Measurements from ENCODE around the gene FRAT2. TPM values are rescaled to one million over a fixed set of nuclear protein-coding genes. Genes with fewer than 3 reads are reported as not detected.

Gene FRAT2
- total RNA-seq, 1 donor from 2014 or later = 11.2 TPM

DNA sequence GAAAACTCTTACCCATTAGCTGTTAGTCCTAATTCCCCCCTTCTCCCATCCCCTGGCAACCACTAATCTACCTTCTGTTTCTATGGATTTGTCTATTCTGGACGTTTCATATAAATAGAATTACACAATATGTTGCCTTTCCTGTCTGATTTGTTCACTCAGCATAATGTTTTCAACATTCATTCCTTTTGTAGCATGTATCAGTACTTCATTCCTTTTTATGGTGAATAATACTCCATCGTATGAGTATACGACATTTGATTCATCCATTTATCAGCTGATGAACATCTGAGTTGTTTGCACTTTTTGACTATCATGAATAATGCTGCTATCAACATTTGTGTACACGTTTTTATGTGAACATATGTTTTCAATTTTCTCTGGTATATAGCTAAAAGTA is 19.9 kb downstream of the FRAT2 start:
- DNase-seq (ENCODE audit: low spot score) = no peak
- Mint-ChIP-seq H3K4me1 (ENCODE audit: low read depth) (peaks cover 7% of the 10 kb centered on the region), H3K27me3 (ENCODE audit: insufficient read depth) (peaks cover 8% of the 10 kb centered on the region), H3K36me3 (ENCODE audit: low read depth) (no peaks in the 10 kb centered on the region), H3K27ac (no peak overlapping the region), H3K4me3 (no peak overlapping the region), H3K9me3 (no peaks in the 10 kb centered on the region)
- intact Hi-C loops (cut with micrococcal nuclease) = loop anchor here (5.0 kb wide), 1 partner anchor 328 kb away; the partner anchor contains the start of gene PI4K2A

DNA sequence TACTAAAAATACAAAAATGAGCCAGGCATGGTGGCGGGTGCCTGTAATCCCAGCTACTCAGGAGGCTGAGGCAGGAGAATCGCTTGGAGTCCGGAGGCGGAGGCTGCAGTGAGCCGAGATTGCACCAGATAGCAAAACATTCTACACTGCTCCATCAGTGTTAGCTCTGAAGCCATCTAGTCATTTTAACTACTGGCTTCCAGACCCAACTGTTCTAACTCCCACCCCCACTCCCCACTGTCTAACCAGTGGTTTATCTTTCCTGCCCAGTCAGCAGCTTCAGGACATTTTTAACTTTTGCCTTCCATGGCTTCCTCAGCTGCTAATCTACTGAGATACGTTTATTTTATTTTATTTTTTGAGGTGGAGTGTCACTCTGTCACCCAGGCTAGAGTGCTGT is 21.6 kb downstream of the FRAT2 start:
- intact Hi-C loops (cut with micrococcal nuclease) = no loop called here
- H3K27me3 Mint-ChIP-seq (ENCODE audit: insufficient read depth) = peaks cover 7% of the 10 kb centered on the region

DNA sequence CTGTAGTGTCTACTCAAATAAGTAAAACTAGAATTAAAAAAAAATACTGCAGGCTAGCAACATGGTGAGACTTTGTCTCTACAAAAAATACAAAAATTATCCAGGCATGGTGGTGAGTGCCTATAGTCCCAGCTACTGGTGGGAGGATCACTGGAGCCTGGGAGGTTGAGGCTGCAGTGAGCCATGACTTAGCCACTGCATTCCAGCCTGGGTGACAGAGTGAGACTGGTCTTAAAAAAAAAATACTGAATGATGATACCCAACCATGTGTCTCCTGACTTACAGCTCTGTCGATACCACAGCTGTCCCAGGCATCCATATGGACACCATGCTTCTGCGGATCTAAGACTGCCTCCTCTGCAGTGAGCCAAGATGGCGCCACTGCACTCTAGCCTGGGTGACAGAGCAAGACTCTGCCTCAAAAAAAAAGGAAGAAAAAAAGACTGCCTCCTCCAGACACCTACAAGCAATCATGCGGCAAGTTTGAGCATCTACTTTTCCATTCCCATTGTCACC is 23.4 kb downstream of the FRAT2 start:
- intact Hi-C loops (cut with micrococcal nuclease) = no loop called here
- no peaks in the 10 kb centered on the region for H3K4me1 Mint-ChIP-seq (ENCODE audit: low read depth)
- H3K27ac Mint-ChIP-seq = no peak overlapping the region
- DNase-seq (ENCODE audit: low spot score) = no peak
- peaks cover 8% of the 10 kb centered on the region for H3K27me3 Mint-ChIP-seq (ENCODE audit: insufficient read depth)
- no peaks in the 10 kb centered on the region for H3K9me3 Mint-ChIP-seq
- H3K4me3 Mint-ChIP-seq = no peak overlapping the region
- H3K36me3 Mint-ChIP-seq (ENCODE audit: low read depth) = no peaks in the 10 kb centered on the region

More for the DNA sequence above, 21.6 kb downstream of the FRAT2 start:
- Mint-ChIP-seq H3K36me3 (ENCODE audit: low read depth) (no peaks in the 10 kb centered on the region), H3K4me3 (no peak overlapping the region), H3K27ac (no peak overlapping the region), H3K4me1 (ENCODE audit: low read depth) (no peaks in the 10 kb centered on the region), H3K9me3 (no peaks in the 10 kb centered on the region)
- no peak for DNase-seq (ENCODE audit: low spot score)

DNA sequence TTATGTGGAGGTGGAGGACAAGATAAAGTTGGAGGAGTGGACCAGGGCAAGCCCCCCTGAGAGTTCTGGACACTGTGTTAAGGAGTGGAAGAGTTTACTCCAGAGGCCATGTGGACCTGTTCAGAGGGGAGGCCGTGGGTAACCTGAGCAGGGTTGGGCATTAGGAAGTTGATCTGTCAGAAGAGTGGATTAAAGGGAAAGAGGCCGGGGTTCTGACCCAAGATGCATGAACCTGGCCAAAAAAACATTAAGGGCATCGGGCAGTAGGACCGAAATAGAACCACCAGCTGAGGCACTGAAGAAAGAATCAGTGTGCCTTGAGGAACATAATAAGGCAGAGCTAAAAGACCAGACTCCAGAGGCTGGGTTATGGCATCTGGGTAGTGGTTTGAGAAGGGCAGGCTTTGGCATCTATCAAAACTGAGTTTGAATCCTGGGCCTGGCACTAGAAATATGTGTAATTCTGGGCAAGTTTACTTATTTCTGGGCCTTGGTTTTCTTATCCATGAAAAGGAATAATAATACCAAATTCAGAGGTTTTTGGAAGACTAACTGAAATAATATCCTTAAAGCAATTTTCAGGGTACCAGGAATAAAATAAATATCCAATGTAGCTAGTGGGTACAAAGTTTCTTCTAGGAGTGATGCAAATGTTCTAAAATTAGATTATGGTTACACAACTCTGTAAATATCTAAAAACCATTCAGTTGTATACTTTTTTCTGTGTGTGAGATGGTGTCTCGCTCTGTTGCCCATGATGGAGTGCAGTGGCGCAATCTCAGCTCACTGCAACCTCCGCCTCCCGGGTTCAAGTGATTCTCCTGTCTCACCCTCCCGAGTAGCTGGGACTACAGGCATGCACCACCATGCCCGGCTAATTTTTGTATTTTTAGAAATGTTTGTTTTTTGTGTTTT is 26.4 kb downstream of the FRAT2 start:
- DNase-seq (ENCODE audit: low spot score) = no peak
- Mint-ChIP-seq H3K4me3 (no peak overlapping the region), H3K27ac (no peak overlapping the region), H3K4me1 (ENCODE audit: low read depth) (no peaks in the 10 kb centered on the region), H3K36me3 (ENCODE audit: low read depth) (no peaks in the 10 kb centered on the region), H3K27me3 (ENCODE audit: insufficient read depth) (peaks cover 3% of the 10 kb centered on the region), H3K9me3 (no peaks in the 10 kb centered on the region)
- intact Hi-C loops (cut with micrococcal nuclease) = no loop called here

DNA sequence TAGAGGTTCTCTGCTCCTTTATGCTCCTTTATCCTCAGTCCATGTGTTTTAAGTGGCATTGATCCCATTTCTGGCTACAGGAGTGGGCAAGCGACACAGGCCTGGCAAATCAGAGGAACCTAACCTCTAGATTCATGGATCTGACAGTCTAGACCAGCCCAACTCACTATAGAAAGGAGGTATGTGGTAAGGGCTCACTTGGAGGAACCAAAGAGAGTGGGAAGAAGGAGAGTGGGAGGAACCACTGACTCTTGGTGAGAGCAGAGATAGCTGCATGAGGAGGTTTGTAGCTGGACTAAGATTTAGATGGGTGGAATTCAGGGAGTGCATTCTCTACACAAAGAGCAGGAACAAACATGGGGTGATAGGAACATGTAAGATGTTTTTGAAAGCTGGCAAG is 27.1 kb downstream of the FRAT2 start:
- Mint-ChIP-seq H3K27ac (no peak overlapping the region), H3K4me1 (ENCODE audit: low read depth) (no peaks in the 10 kb centered on the region), H3K27me3 (ENCODE audit: insufficient read depth) (peaks cover 5% of the 10 kb centered on the region), H3K4me3 (no peak overlapping the region), H3K36me3 (ENCODE audit: low read depth) (no peaks in the 10 kb centered on the region), H3K9me3 (no peaks in the 10 kb centered on the region)
- intact Hi-C loops (cut with micrococcal nuclease) = no loop called here
- DNase-seq (ENCODE audit: low spot score) = no peak

DNA sequence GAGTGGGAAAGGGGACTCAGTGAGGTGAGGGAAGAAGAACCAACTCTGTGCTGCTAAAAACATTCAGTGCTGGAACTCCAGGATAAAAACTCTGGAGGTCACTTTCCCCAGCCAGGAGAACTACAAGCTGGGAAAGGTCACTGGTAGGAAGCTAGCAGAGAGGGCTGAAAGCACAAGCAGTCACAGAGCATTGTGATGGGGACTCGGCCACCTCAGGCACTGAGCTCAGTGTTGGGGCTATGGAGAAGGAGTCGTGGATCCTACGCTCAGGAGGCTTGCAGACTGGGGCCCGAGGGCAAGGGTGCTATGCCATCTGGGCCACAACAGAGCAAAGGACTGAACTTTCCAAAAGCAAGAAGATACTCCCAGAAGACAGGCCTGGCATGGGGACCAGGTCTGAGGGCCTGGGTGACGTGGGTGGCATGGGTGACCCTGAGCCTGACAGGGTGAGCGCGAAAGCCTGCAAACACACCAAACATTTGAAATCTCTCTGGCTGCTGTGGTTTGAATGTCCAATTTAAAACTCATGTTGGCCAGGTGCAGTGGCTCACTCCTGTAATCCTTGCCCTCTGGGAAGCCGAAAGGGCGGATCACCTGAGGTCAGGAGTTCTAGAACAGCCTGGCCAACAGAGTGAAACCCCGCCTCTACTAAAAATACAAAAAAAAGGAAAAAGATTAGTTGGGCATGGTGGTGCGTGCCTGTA is 32.3 kb downstream of the FRAT2 start:
- Mint-ChIP-seq H3K4me3 (no peak overlapping the region), H3K36me3 (ENCODE audit: low read depth) (no peaks in the 10 kb centered on the region), H3K9me3 (no peaks in the 10 kb centered on the region), H3K27ac (no peak overlapping the region), H3K27me3 (ENCODE audit: insufficient read depth) (peaks cover 4% of the 10 kb centered on the region), H3K4me1 (ENCODE audit: low read depth) (peaks cover 5% of the 10 kb centered on the region)
- DNase-seq (ENCODE audit: low spot score) = no peak
- intact Hi-C loops (cut with micrococcal nuclease) = no loop called here

DNA sequence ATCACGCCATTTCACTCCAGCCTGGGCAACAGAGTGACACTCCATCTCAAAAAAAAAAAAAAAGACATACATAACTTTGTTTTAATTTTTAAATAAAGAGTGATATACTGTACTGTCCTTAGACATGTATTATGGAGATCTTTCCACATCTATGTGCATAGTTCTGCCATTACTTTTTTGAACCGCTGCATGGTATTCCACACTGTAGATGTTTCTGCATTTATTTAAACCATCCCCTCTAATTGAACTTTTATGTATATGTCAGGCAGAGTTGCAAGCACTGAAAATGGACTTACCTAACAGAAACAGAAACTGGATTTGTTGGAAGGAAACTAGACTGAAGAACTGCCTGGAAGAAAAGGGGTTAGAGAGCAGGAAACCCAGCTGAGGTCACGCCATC is 33.5 kb downstream of the FRAT2 start:
- no peaks in the 10 kb centered on the region for H3K9me3 Mint-ChIP-seq
- H3K27ac Mint-ChIP-seq = no peak overlapping the region
- H3K4me3 Mint-ChIP-seq = no peak overlapping the region
- intact Hi-C loops (cut with micrococcal nuclease) = no loop called here
- no peak for DNase-seq (ENCODE audit: low spot score)
- peaks cover 5% of the 10 kb centered on the region for H3K4me1 Mint-ChIP-seq (ENCODE audit: low read depth)
- no peaks in the 10 kb centered on the region for H3K36me3 Mint-ChIP-seq (ENCODE audit: low read depth)
- peaks cover 6% of the 10 kb centered on the region for H3K27me3 Mint-ChIP-seq (ENCODE audit: insufficient read depth)

DNA sequence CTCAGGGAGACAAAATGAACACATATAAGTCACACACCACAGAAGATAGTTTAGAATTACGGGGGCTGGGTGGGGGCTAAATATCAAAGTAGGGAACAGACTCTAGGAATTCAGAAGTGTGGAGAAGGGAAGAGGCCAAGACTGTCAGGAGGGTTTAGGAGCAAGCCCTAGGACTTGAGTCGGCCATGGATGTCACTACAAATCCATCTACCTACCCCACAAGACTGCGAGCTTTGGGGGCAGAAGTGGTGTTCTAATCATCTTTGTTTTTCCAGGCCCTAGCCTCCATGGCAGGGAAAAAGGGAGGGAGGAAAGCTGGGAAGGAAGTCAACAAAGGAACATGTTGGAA is 36.3 kb downstream of the FRAT2 start:
- H3K4me1 Mint-ChIP-seq (ENCODE audit: low read depth) = peaks cover 5% of the 10 kb centered on the region
- no peaks in the 10 kb centered on the region for H3K36me3 Mint-ChIP-seq (ENCODE audit: low read depth)
- no peak overlapping the region for H3K4me3 Mint-ChIP-seq
- intact Hi-C loops (cut with micrococcal nuclease) = loop anchor here (10.0 kb wide), 1 partner anchor 463 kb away; the partner anchor contains the start of gene LCOR
- H3K27me3 Mint-ChIP-seq (ENCODE audit: insufficient read depth) = peaks cover 6% of the 10 kb centered on the region
- DNase-seq (ENCODE audit: low spot score) = no peak
- H3K9me3 Mint-ChIP-seq = no peaks in the 10 kb centered on the region
- no peak overlapping the region for H3K27ac Mint-ChIP-seq

DNA sequence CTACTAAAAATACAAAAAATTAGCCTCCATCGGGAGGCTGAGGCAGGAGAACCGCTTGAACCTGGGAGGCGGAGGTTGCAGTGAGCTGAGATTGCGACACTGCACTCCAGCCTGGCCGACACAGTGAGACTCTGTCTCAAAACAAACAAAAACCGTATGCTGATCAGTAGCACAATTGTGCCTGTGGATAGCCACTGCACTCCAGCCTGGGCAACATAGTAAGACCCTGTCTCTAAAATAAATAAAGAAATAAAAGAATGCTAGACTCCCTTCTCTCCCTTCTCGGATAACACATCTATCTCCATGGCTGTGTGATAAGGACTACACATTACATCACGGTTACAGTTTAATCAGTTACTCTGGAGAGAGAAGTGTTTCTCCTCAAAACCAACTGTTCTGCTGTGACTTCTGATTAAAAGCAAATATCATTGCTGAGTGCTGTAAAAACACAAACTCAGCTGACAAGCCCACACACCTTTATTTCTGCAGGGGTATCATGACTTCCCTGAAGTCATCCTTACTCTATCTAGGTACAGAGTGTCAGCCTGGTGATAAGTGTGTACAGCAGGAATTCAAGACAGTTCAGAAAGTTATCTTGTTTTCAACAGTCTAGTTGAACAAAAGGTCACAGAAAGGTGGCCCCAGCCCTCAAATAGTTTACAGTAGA is 36.8 kb downstream of the FRAT2 start:
- Mint-ChIP-seq H3K4me3 (no peak overlapping the region), H3K27ac (no peak overlapping the region), H3K27me3 (ENCODE audit: insufficient read depth) (peaks cover 6% of the 10 kb centered on the region), H3K36me3 (ENCODE audit: low read depth) (no peaks in the 10 kb centered on the region), H3K9me3 (no peaks in the 10 kb centered on the region), H3K4me1 (ENCODE audit: low read depth) (peaks cover 8% of the 10 kb centered on the region)
- intact Hi-C loops (cut with micrococcal nuclease) = loop anchor here (10.0 kb wide), 1 partner anchor 463 kb away; the partner anchor contains the start of gene LCOR
- no peak for DNase-seq (ENCODE audit: low spot score)

DNA sequence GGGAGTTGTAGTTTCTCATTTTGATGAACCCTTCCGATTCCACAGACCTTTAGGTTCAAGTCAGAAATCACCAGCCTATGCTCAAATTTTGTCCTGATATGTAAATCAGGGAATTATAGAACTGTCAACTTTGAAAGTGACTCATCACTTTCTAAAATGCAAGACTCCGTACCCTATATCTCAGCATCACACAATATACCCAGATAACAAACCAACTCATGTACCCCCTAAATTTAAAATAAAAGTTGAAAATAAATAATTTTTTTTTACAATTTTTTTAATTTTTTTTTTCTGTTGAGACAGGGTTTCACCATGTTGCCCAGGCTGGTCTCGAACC is 41.7 kb downstream of the FRAT2 start:
- Mint-ChIP-seq H3K4me1 (ENCODE audit: low read depth) (peaks cover 22% of the 10 kb centered on the region), H3K27ac (peak overlapping the region; percentile 92), H3K36me3 (ENCODE audit: low read depth) (peaks cover 5% of the 10 kb centered on the region), H3K9me3 (no peaks in the 10 kb centered on the region), H3K27me3 (ENCODE audit: insufficient read depth) (peaks cover 3% of the 10 kb centered on the region), H3K4me3 (peak overlapping the region; percentile 91)
- intact Hi-C loops (cut with micrococcal nuclease) = loop anchor here (1.0 to 10.0 kb wide), 9 partner anchors 14 to 704 kb away; partner anchors contain the start of genes EXOSC1, FRAT2, LCOR and MMS19
- no peak for DNase-seq (ENCODE audit: low spot score)

DNA sequence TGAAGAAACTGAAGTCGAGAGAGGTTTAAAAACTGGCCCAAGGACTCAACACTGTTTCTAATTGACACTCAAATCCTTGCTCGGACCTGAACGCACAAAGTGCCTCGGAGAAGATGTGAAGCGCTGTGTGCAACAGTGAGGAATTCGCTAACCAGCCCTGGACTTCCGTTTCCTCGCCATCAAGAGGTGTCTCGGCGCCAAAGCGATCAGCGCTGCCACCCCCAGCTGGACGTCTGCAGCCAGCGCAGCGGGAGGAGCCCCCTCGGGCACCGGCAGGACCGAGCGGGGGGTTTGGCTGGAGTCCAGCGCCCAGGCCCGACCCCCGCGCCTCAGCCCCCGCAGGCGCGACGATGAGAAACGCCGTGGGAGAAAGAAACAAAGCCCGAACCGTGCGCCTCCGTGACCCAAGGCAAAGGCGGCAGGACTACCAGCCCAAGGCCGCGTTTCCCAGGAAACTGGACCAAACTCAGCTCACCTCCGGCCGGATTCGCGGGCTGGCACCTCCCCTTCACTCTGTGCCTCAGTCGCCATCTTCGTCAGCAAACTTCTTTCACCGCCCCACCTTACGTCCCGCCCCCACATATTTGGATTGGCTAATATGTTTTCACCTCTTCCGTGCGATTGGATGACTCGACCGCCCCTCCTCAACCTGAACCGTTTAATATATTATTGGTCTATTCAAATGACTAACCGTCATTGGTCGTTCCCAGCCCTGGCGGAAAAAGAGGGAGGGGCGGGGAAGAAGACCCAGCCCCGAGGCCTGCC is 42.2 kb downstream of the FRAT2 start, which contains the start of gene ARHGAP19:
Gene ARHGAP19, minus strand, starts transcription at position 541 of the 765 bp plus-strand sequence. Its CDS starts 10 bp downstream, at position 531.
- peak; percentile 92 for DNase-seq (ENCODE audit: low spot score)
- Mint-ChIP-seq H3K27ac (peak within 1 kb of the TSS; percentile 92), H3K36me3 (ENCODE audit: low read depth) (peaks cover 5% of the 10 kb centered on the region), H3K9me3 (no peaks in the 10 kb centered on the region), H3K27me3 (ENCODE audit: insufficient read depth) (peaks cover 3% of the 10 kb centered on the region), H3K4me1 (ENCODE audit: low read depth) (peaks cover 22% of the 10 kb centered on the region), H3K4me3 (peak within 1 kb of the TSS; percentile 91)
- intact Hi-C loops (cut with micrococcal nuclease) = loop anchor here (1.0 to 10.0 kb wide), 9 partner anchors 13 to 703 kb away; partner anchors contain the start of genes EXOSC1, FRAT2, LCOR and MMS19

Measured in activated T-helper 1 cell treated with anti-CD3 and anti-CD28 coated beads, Interleukin-12 subunit alpha, Interleukin-12 subunit beta, Interleukin-2, Interleukin-4 antibody, amounts not matched to agents 30 ng/mL and 10 ng/mL and 1 ng/mL, durations not matched to agents 14 hours and 24 hours and 36 hours (primary cell).